ENCODE results near the gene SIM2.

DNA sequence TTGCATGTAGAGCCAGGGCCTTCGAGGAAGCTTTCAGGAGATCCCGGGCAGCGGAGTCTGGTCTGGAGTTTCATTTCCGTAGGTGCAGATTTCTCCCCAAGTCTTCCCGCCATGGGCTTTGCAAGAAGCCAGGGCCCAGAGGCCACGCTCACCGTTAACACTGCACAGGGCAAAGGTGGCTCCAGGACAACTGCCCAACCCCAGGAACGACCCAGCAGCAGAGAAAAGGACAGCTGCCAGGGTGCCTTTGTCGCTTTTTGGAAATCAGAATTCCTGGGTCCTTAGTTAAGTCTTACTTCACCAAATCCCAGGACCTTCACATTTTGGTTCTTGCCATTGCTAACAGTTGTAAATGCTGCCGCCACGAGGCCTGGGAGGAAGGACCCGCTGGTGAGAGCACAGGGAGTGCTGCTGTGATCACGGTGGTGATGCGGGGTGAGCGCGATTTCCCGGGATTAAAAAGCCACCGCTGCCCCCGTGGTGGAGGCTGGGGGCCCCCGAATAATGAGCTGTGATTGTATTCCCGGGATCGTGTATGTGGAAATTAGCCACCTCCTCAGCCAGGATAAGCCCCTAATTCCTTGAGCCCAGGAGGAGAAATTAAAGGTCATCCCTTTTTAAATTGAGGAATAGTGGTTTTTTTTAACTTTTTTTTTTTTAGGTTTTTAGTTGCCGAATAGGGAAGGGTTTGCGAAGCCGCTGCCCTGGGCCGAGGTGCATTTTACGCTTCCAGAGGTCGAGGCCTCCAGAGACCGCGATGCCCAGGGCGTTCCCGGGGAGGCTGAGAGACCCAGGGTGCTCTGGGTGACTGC, 8.2 kb downstream of the SIM2 start:
- TF ChIP-seq, protein P1, sequence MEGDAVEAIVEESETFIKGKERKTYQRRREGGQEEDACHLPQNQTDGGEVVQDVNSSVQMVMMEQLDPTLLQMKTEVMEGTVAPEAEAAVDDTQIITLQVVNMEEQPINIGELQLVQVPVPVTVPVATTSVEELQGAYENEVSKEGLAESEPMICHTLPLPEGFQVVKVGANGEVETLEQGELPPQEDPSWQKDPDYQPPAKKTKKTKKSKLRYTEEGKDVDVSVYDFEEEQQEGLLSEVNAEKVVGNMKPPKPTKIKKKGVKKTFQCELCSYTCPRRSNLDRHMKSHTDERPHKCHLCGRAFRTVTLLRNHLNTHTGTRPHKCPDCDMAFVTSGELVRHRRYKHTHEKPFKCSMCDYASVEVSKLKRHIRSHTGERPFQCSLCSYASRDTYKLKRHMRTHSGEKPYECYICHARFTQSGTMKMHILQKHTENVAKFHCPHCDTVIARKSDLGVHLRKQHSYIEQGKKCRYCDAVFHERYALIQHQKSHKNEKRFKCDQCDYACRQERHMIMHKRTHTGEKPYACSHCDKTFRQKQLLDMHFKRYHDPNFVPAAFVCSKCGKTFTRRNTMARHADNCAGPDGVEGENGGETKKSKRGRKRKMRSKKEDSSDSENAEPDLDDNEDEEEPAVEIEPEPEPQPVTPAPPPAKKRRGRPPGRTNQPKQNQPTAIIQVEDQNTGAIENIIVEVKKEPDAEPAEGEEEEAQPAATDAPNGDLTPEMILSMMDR (IDR thresholded peaks at IDR 0.05; ENCODE audit: borderline replicate concordance, extremely low read depth, low read length, poor library complexity, severe bottlenecking), result no peak
- TF ChIP-seq EZH2 (IDR thresholded peaks at IDR 0.05; ENCODE audit: borderline replicate concordance, low read depth, low read length, severe bottlenecking), result no peak

Data from DND-41 (cell line).